GM19397 (cell line): ENCODE measurements around the gene PPT2.
"Not testable (repeated sequence)": the region's sequence is repeated elsewhere in the genome, so short reads cannot be mapped to it uniquely, and the experiment has no call there.

Experiments
- ATAC-seq: cut with Tn5 transposase; IDR thresholded peaks from one replicate; pipeline ENCODE4 v1.9.1; 2021; ENCODE audit warnings: mild to moderate bottlenecking, moderate library complexity; ENCODE audit not compliant: unreplicated experiment

The PPT2 gene

DNA sequence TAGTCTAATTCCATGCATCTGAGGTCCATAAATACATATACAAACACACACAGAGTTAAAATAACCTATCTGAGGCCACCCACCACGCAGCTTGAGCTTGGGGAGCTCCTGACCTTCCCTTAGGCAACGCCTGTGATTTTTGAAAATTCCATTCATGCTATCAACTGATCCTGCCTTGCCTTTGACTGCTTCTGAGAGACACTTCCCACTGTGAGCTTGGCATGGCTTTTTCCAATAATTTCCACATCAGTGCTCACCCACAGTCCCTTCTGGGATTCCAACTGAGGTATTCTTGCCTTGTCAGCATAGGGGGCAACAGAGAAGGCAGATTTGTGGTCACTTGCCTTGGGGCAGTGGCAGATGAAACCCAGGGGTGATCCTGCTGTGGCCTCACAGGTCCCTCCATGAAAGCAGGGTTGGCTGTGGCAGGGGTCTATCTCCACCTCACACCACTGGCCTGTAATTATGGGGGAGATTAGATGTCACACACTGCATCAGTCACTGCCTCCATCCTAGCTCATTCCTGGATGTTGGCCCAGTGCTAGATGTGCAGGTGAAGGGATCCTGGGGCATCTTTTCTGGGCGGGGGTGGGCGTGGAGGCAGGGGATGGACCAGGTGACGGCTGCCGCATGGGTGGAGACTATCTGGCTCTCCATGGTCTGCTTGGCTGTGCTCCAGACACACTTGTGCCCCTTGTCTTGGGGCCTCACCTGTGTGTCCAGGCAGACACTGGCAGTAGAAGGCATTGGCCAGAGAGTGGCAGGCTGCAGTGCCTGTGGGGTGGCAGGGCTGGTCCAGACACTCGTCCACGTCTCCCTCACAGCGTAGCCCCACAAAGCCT is 49.7 kb downstream of the PPT2 start:
- ATAC-seq, result no peak

DNA sequence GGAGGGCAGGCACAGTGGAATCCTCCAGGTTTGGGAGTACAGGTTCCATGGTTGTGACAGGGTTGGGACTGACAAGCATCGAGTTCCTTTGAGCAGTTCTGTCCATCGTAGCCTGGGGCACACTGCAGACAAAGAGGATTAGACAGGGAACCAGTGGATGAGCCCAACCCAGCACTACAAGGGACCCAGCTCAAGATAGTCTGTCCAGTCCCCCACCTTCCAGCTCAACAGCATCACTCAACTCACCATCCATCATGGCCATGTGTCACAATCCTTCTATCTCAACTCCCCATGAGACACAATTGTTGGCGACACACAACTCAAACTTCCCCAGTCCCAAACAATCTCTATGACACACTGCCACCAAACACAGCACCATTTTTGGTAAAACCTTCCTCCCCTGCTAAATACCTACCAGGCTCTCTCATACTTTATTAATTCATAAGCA is 50.4 kb downstream of the PPT2 start:
- no peak for ATAC-seq

DNA sequence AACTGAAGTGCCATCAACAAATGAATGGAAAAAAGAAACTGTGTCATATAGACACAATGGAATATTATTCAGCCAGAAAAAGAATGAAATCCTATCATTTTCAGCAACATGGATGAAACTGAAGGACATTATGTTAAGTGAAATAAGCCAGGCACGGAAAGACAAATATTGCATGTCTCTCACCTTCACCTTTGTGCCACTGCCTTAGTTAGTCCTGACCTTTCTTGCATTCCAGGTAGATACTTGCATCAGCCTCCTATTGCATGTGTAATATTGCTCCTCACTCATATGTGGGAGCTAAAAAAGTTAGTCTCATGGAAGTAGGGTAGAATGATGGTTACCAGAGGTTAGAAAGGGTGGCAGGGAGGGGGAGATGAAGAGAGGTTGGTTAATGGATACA is 55.1 kb downstream of the PPT2 start:
- no peak for ATAC-seq

DNA sequence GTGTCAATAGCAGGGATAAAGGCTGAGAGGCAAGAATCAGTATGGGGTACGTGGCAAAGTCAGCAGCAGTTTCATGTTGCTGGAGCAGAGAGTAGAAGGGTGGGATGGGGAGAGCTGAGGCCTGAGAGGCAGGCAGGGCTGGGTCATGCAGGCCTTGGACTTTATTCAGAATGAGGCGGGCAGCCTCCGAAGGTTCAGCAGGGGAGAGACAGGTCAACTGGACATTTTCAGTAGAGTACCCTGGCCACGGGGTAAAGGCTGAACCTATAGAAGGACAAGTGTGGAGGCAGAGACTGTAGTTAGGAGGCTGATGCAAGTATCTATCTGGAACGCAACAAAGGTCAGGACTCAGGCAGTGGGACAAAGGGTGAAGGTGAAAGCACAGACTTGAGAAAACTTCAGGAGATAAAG is 56.3 kb downstream of the PPT2 start:
- ATAC-seq, result no peak

DNA sequence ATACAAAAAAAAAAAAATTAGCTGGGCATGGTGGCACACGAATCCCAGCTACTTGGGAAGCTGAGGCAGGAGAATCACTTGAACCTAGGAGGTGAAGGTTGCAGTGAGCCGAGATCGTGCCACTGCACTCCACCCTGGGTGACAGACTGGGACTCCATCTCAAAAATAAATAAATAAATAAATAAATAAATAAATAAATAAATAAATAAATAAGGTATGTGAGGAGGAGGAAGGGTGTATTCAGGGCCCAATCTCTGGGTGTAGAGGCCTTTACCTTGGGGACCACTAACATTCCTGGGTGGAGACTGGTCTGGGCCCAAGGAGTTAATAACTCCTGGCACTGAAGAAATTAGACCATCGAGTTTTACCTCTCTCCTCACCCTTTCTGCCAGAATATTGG is 57.5 kb downstream of the PPT2 start:
- ATAC-seq, result not testable (repeated sequence)

DNA sequence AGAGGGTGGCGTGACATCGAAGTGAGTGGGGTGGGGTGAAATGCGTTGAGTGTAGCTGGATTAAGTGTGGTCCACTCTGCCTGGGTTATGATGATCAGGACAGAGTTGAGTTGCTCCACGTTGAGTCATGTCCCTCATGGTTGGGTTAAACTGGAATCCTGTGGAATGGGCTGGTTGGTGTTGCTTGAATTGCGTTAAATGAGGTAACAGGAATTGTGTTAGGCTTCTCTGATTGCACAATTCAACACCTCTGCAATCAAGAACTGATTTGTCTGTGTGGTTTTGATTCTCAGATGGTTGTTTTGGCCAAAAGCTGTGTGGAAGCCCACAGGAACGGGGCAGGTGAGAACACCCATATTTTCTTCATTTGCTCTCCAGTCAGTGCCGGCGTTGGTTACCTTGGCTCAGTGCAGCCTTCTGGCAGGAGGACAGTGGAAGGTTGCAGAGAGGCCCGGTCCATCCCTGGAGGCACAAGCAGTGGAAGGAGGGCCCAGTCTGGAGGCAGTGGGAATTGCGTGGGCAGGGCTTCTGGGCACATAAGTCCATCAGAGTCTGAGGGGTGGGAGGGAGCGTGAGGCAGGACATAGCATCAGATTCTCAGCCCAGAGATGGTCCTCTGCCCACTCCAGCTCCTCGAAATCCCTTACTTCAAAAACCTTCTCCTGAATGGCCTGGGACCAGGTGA is 58.3 kb downstream of the PPT2 start:
- ATAC-seq, result no peak
